ENCODE measurements around the gene UBE2O.

UBE2O gene

DNA sequence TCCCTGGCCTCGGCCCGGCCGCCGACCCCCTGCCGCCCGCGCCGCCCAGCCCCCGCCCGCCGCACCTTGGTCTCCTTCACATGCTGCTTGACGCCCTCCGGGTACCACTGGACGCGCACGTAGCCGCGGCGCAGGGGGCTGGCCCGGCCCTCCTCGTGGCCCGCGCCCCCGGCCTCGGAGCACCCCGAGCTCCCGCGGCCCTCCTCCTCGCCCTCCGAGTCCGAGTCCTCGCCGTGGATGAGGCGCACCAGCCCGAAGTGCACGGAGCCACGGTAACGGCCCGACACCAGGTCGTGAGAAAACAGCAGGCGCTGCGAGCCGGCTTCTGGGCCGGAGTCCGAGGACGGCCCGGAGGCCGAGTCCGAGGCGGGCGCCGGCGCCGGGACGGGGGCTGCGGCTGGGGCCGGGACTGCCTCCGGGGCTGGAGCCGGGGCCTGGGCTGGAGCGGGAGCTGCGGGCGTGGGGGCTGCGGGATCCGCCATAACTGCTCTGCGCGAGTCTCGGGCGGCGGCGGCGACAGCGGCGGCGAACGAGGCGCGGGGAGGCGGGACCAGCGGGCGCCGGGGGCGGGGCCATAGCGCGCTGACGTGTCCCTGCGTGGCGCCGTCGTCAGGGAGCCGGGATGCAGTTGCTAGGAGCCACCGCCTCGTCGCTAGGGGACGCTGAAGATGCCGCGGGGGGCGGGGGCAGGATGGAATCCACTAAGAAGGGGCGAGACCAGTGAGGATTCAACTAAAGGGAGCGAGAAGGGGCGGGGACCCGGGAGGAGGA, at the start of gene UBE2O:
UBE2O (minus strand) TSS at position 493 of the 771 bp plus-strand sequence; CDS start at position 482, 11 bp downstream.
- DNase-seq: peak; percentile 31

DNA sequence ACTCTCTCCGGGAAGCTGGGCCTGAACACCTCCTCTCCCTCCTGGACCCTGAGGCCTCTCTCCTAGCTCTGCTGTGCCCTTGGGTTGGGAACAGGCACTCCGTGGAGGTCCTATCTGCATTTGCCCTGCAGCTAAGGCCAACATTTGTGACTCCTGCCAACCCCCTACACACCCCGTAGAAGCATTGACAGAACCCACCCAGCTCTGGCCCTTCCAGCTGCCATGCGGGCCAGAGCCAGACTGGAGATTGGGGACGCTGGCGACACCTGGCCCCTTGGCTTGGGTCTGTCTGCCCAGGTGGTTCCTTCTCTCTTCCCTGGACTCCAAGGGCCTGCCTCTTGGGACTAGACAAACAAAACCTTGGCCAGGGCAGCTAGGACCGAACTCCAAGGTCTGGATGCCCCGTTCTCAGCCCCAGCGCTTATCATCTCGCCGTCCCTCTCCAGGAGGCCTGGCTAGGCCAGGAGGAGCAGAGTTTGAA, 48.9 kb upstream of the UBE2O start:
- DNase-seq: no peak

DNA sequence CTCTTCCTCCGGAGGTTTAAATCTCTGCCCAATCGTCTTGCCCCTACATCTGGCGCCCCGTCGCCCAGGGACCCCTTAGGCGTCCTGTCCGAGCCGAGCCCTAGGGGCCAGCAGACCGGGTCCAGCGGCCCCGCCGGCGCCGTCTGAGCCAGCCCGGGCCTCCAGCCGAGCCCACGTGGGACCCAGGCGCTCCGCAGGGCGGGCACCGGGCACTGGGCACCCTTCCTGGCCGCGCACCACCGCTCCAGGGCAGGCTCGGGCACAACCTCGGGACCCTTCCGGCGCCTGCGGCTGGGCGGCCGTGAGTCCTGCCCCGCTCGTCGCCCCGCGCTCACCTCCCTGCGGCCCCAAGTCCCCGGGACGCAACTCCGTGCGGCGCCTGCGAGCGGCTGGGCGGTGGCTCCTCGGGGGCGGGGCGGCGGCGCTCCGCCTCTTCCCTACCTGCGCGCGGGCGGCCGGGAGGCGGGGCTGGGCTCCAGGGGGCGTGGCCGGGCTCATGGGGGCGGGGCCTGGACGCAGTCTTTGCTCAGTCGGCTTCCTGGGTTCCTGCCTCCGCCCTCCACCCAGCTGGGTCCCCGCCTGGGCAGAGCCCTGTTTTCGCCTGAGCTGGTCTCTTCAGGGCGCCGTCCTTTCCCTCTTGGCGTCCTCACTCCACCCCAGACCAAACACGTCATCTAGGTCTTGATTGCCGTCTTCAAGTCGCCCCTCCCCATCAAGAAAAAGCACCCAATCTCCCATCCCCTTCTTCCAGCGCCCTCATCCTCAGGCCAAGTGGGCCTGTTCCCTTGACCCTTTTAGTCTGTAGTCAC, 48.3 kb upstream of the UBE2O start, which contains the start of gene RHBDF2:
RHBDF2 (minus strand) TSS at position 406 of the 809 bp plus-strand sequence. CDS start 19,899 bp downstream, outside the sequence.
- no peak for DNase-seq

DNA sequence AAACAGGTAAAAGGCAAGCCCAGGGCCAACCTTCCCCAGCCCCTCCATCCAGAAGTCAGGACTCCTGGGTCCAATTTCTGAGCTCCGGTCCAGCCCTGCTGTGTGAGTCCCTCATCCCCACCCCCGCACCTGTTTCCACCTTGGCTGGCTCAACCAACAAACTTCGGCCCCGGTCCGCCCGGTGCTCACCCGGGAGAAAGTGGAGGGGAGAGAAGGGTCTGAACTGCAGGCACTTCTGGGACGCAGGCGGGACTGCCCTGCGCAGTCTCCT, 47.7 kb upstream of the UBE2O start:
- DNase-seq: no peak

DNA sequence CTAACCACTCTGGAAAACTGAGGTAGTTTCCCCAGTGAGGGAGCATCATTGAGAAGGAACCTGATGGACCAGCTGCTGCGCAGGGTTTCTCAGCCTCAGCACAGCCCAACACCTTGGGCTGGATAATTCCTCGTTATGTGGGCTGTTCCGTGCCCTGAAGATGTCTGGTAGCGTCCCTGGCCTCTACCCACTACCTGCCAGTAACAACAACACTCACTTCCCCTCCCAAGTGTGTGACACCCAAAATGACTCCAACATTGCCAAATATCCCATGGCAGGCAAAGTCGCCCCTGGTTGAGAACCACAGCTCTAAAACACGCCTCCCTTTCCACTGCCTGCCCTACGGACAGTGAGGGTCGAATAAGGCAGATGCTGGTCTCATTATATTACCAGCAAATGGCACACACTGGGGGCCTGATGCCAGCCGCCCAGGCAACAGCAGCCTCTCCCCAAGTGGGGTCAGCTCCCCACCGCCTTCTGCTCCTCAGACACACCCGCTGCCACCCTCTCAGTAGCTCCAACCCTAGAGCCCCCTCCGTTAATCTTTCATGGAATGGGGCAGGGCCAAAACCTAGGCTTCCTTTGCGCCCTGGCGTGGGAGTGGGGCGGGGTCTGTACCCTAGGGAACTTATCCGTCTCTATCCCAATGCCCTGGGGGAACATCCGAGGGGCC, 47.3 kb upstream of the UBE2O start:
- DNase-seq: no peak

DNA sequence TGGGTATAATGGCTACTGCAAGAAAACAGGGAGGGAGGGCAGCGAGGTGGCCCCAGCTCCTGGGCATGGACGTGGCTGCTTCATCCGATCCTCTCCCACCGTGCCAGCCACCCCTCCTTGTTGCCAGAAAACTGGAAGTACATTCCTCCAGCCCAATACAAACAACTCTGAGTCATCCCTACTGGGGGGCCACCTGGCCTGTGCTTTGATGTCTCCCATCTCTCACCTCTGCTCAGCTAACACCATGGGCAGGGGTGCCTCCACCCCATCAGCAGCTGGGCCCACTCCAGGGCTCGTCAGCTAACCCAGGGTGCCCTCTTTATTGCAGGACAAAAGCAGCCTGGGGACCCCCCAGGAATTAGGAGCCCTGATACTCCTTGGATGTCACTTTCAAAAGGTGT, 46.3 kb upstream of the UBE2O start:
- DNase-seq: no peak

DNA sequence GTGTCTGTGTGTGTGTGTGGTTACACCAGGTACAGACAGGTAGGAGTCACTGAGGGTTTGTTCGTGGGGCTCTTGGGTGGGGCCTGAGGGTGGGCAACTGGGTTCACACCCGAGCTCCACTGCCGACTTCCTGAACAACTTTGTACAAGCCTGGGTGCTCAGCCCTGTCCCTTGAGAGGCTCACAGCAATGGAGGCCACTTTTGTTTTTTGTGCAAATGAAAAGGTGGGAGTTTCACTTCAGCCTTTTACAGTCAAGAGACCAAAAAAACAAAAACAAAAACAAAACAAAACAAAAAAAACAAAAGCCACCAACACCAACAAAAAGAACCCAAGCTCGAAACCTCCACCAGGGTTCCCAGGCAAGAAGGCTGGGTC, 45.9 kb upstream of the UBE2O start:
- DNase-seq: no peak

DNA sequence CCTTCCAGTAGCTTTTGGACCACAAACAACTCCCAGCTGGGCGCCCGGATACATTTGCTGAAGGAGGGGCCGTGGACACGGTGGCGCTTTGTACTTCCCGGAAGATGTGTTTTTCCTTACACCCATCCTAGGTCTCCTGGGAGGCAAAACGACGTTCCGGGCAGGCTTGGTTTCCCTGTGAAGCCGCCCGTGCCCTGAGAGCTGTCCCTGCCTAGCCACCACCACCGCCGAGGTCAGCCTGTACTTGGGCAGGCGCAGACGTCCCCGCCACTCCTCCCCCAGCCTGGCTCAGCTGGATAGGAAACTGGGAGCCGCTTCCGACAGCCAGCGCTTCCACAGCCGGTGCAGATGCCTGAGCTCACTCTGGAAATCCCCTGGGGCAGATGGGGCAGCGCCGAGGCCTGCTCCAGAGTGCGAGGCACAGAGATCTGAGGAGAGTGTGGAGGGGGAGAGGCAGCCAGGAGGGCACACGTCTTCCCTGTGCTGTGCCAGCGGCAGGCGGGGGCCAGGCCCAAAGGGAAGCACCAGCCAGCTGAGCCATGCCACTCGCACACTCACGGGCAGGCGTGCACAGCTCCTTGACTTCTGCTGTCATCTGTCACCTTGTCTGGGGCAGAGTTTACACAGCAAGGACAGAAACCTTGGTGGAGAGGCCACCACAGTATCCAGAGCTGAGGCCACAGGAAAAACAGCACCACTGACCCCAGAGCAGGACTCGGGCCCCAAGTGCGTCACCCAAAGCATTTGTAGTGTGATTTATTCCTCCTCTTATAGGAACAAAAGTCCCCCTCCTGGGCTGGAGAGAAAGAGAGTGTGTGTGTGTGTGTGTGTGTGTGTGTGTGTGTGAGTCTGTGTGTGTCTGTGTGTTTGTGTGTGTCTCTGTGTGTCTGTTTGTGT, 45.3 kb upstream of the UBE2O start:
- no peak for DNase-seq

DNA sequence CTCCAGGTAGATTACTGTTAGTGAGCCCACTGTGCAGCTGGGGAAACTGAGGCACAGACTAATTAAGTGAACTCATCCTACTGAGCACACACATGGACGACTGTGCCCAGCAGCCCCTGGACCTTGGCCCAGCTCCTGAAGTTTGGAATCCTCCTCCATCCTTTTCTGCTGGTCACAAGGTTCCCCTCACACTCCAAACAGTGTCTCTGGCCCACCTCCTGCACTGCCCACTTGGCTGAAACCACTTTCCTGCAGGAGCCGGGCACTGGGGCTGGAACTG, 44.7 kb upstream of the UBE2O start:
- DNase-seq: no peak

DNA sequence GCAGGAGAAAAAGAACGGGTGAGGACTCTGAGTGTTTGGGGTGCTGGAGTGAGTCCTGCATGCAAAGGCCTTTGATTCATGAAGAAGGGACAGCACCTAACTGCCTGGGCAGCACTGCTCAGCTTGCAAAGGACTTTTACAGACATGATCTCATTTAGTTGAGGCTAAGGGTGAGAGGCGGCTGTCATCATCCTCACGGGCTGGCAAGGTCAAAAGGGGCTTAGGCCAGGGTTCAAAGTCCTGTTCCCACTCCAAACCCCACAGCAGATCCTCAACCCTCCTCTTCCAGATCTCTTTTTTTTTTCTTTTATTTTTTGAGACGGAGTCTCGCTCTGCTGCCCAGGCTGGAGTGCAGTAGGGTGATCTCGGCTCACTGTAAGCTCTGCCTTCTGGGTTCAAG, 43.5 kb upstream of the UBE2O start:
- no peak for DNase-seq

DNA sequence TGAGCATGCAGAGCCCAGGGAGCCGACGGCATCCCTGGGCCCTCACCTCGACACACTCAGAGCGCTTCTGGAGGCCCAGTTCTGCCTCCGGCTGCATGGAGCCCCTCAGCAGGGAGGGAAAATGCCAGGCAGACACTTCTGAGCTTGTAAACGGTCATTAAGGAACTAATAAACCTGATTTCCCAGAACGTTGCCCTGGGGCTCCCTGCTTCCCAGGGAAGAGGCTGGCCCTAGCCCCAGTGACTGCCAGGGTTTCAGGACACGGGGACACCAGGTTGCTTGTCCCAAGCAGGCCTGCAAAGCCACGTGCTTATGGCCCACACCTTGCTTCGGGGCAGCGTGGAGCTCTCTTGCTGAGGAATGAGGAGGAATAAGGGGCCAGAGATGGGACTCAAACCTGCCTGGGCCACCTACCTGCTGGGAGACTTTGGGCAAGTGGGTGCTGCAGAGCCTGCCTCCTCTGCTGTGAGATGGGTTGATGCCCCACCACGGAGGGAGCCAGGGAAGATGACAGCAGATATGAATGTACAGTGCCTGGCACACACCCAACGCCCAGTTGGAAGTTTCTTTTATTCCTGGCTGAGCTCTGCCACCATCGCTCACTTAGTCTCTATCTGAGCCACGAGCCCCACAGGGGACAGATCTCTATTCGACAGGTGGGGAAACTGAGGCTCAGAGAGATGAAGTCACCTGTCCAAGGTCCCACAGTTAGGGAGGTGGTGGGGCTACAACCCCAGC, 42.9 kb upstream of the UBE2O start:
- DNase-seq: no peak

DNA sequence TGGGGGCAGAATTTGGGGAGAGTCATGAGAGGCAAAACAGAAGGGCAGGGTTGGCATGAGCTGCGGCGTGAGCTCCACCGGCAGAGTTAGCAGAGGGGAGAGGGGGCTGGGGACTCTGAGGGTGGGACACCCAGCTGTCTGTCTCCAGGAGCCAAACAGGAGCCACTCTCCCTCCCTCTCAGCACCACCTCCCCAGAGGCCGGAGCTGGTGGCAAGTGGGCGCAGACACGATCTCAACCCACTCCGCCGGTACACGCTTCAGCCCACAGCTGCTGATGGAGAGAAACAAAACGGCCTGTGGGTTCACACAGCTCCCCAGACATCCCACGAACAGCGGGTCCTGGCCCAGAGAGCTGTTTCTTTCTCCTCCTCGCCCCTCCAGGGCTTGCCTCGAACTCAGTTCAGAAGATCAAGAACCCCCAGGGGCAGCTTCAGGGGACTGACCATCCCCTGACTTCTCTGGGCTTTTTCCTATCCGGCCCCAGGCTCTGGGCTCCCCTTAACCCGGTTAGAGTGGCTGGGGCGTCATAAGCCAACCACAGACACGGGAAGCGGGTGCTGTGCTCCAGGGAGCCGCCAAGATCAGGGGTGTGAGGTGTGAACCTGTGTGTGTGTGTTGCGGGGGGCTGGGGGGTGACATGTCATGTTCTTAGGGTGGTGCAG, 40.7 kb upstream of the UBE2O start:
- DNase-seq: no peak

DNA sequence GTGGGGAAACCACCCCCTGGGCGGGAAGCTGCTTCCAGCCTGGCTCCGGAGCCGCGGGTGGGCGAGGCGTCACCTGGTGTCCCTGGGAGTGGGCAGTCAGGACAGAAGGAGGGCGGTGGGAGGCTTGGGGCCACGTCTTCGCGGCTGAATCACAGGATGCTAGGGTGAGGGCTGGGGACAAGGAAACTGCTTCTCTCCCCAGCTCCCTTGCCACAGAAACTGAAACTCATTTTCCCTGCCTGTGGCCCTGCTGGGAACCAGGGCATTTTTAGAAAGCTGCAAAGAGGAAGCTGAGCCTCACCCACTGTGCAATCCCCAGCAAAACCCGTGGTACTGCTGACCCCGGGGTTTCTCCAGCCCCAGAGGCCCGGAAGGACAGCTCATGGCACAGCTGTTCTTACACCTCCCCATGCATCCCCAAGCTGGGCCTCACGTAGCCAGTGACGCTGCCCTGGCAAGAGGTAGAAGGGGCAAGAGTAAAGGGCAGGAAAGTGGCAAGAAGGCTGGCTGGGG, 40.1 kb upstream of the UBE2O start:
- DNase-seq: no peak

DNA sequence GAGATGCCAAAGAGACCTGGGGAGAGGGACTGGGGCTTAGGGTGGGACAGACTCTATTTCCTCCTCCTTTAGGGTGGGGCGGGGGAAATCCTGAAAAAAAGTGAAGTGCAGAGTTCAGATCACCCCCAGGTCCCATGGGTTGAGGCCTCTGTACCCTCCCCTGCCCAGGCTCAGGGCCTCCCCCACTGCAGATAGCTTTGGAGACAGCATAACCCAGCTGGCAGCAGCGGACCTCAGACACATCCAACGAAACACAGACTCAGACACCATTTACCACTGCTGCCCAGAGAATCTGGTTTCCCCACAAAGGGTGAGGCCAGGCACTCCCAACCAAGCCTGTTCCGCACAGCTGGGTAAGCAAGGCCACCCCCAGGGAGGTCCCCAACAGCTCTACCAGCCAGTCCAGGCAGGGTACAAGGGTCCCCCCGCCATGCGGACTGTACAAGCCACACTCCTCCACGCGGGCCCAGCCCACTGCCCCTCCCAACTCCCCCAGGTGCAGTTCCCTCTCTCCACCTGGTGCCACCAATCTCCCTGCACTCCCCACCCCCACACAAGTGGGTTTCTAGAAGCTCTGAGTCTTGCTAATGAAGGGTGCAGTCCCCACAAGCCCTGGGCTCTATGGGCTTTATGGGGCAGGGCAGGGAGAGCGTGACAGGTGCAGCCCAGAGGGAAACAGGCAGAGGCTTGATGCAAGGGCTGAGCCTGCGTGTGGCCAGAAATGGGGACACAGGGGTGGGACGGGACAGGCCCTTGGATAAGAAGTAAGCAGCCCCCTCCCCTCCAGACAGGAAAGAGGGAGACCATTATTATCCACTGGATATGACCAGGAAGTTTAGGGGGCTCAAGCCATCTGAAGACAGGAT, 39.4 kb upstream of the UBE2O start:
- DNase-seq: no peak

DNA sequence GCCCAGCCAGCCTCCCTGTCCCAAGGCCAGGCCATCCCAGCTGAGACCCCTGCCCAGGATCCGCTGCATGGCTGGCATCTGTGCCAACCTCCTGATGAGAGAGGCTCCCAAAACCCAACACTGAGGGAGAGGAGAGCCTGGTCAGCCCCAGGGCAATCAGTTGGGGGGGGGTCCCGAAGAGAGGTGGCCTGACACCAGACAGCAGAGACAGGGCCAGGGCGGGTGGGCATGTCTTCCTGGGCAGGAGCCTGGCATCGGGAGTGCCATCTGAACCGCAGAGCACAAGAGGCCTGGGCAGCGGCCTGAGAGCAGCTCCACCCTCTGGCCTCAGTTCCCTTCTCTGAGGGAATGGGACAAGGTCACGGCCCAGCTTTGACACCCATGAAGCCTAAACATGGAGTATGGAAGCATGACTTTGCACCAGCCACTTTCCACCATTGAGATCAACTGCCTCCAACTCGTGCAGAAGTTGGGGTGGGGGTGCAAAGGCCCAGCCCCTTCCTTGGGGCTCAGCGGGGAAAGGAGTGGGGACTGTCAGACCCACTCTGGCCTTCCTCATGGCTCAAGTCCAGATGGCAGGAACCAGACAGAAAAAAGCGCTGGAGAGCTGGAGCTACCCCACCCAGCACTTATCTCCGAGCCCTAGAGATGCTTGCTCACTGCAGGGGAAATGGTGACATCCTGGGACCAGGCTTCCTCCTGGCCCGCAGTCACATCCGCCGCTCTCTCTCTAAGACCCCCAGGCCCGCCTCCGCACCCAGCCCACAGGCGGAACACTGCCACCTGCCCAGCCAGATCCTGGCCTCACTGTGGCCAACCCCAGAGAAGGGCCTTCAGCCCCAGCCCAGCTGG, 38.5 kb upstream of the UBE2O start:
- no peak for DNase-seq

DNA sequence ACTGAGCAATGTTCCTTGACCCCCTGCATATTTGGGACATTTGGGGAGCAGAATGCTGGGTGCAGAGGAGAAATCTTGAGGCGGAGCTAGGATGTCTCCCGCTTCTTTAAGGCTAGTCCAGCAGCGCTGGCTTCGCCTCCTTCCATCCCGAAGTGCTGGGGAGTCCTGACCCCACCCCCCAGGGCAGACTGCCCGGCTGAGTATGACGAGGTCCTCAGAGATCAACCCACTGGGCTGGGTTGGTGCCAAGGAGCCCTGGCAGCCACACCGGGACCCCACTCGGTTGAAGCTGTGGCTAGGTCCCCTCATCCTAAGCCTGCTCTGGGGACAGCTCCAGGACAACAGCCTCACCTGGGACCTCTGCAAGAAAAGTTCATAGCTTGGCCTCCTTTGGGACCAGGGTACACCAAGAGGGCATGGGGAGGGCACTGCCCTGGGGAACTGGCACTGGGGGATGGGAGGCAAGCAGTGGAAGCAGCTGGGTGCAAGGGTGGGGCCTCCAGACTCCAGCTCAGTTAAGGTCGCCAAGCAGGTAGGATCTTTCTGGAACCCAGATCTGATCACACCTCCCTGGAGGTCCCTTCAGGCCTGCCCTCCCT, 37.3 kb upstream of the UBE2O start:
- DNase-seq: no peak

DNA sequence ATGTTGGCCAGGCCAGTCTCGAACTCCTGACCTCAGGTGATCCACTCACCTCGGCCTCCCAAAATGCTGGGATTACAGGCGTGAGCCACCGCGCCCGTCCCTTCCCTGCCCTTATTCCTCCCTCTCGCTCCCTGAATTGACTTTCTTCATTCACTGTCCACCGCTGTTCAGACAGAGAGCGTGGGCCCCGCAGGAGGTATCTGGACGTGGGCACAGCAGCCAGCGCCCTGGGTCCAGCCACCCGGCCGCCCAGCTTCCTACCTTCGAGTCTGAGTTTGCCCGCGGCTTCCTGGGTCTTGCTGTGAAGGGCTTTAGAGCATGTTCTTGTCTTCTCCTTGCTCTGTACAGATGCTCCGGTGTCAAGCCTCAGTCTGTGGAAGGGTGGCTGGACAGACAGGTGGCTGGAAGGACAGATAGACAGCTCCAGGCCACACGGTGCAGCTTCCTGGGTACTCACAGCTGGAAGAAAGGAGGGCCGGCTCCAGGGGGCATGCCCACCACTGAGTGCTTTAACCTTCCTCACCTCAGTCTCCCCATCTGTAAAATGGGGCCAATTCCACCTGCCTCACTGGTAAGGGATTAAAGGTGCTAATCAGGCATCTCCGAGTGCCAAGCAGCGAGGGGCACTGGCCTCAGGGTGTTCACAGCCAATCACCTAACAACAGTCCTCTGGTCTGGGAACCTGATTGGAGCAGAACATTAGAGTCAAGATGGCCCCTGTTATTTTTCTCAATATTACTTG, 34.7 kb upstream of the UBE2O start:
- DNase-seq: no peak

DNA sequence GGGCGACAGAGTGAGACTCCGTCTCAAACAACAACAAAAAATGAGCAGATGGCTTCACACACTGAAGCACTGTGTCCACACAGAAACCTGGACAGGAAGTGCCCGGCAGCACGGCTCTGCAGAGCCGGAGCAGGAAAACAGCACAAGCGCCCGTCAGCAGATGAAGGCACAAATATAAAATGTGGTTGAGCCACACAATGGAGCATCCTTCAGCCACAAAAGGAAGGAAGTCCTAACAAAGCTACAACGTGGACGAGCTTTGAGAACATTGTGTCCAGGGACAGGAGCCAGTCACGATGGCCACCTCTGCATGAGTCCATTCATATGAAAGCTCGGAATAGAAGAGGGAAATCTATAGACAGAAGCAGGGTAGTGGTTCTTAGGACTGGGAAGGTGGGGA, 32.6 kb upstream of the UBE2O start:
- DNase-seq: no peak

All from NCI-H1417 treated with DMSO at 0.1 percent for 48 hours (cell line).